NCI-H524 (cell line): ENCODE results near the gene PIGL.

Source experiments
- DNase-seq, 2 experiments: peaks; one replicate each; lab custom pipeline; 2025; lab: John Stamatoyannopoulos, UW

The PIGL gene

GRCh38 chr17:16353317-16354174, 136.5 kb downstream of the PIGL start, which contains the start of gene CENPV:
Gene CENPV, minus strand, starts transcription at chr17:16353469. Its CDS starts 33 bp downstream, at chr17:16353436.
- peak in 1 of 2 experiments; percentile 71 for DNase-seq

- no peak for DNase-seq
Measured at GRCh38 chr17:16354585-16354984, 137.6 kb downstream of the PIGL start.

- DNase-seq, result no peak
Measured at GRCh38 chr17:16358394-16358793, 141.4 kb downstream of the PIGL start.

- DNase-seq, result no peak
Measured at GRCh38 chr17:16361874-16362273, 144.9 kb downstream of the PIGL start.

- peak; percentile 75 to 81 for DNase-seq
Measured at GRCh38 chr17:16363749-16364536, 146.9 kb downstream of the PIGL start.

GRCh38 chr17:16364625-16365024, 147.6 kb downstream of the PIGL start:
- no peak for DNase-seq

GRCh38 chr17:16371742-16372141, 154.7 kb downstream of the PIGL start:
- DNase-seq, result peak in 1 of 2 experiments; percentile 29

GRCh38 chr17:16374146-16374938, 157.3 kb downstream of the PIGL start:
- no peak for DNase-seq
